HepG2 (cell line): ENCODE data around the gene FKBP5. TPM values are rescaled to one million over a fixed set of nuclear protein-coding genes. Genes with fewer than 3 reads are reported as not detected.
A peak's percentile ranks its signal among the peaks of the same experiment; 100 is the strongest.

Source experiments
- ARNT ChIP-seq: fragments of 450-650 bp; IDR thresholded peaks from 2 replicates; pipeline ENCODE4 v1.6.1; 2017
- ELF4 ChIP-seq: sonication (generic); formaldehyde crosslinking; IDR thresholded peaks from 2 replicates; pipeline ENCODE4 v1.5.0; 2020; ENCODE audit warnings: missing genetic modification reagents, mild to moderate bottlenecking, moderate library complexity, borderline replicate concordance
- GABPB1 ChIP-seq: IDR thresholded peaks from 2 replicates; pipeline ENCODE4 v1.6.1; 2016; ENCODE audit warnings: mild to moderate bottlenecking, missing genetic modification reagents, moderate library complexity, missing compliant biosample characterization
- GLI4 ChIP-seq: sonication (generic); formaldehyde crosslinking; IDR thresholded peaks from 2 replicates; pipeline ENCODE4 v1.5.1; 2020; ENCODE audit warnings: missing genetic modification reagents, mild to moderate bottlenecking, moderate library complexity, borderline replicate concordance
- HIVEP1 ChIP-seq: sonication (generic); formaldehyde crosslinking; IDR thresholded peaks from 2 replicates; pipeline ENCODE4 v1.4.0; 2020; ENCODE audit warnings: mild to moderate bottlenecking, missing genetic modification reagents
- NFIB ChIP-seq: sonication (generic); formaldehyde crosslinking; IDR thresholded peaks from 2 replicates; pipeline ENCODE4 v1.9.0; 2021; ENCODE audit warnings: missing genetic modification reagents, mild to moderate bottlenecking, borderline replicate concordance
- RARA ChIP-seq: IDR thresholded peaks from 2 replicates; pipeline ENCODE4 v1.6.1; 2016; ENCODE audit warnings: missing genetic modification reagents, missing compliant biosample characterization
- SMAD3 ChIP-seq: sonication (generic); formaldehyde crosslinking; IDR thresholded peaks from 2 replicates; pipeline ENCODE4 v1.4.0; 2020; ENCODE audit warnings: missing genetic modification reagents
- ZNF746 ChIP-seq: sonication (generic); formaldehyde crosslinking; IDR thresholded peaks from 2 replicates; pipeline ENCODE4 v1.8.0; 2022; ENCODE audit warnings: mild to moderate bottlenecking, missing genetic modification reagents
- ZNF792 ChIP-seq: IDR thresholded peaks from 2 replicates; pipeline ENCODE4 v1.6.1; 2016
- polyA plus RNA-seq, 8 experiments: library from polyadenylated mRNA; depleted of rRNA in 3 of 8; stranded (reverse) in 7 of 8; unstranded in 1 of 8; fragments of >200 nt; fragmentation: Illumina TruSeq in 4 of 8; extraction: Trizol in 4 of 8; gene quantifications; 2 replicates each; pipeline versions ENCODE4 v1.2.1 to v1.2.3, GENCODE V29; 2011 to 2016; ENCODE audit warnings: low read depth in 4 of 8, missing spikeins in 1 of 8, mixed read lengths in 1 of 8; ENCODE audit not compliant: insufficient read depth in 1 of 8
- total RNA-seq, 5 experiments: library from RNA; depleted of rRNA; stranded (reverse); fragments of >200 nt; fragmentation: Illumina TruSeq; extraction: Trizol; gene quantifications; 2 replicates each; pipeline ENCODE4 v1.2.3, GENCODE V29; 2016; ENCODE audit warnings: low read depth in 1 of 5
- TF ChIP-seq, protein P1 (sequence below): sonication (generic); formaldehyde crosslinking; IDR thresholded peaks from 2 replicates; pipeline ENCODE4 v1.5.1; 2020; ENCODE audit warnings: missing genetic modification reagents, mild to moderate bottlenecking, borderline replicate concordance
- TF ChIP-seq, protein P2 (sequence below): sonication (generic); formaldehyde crosslinking; IDR thresholded peaks from 2 replicates; pipeline ENCODE4 v1.4.0; 2020; ENCODE audit warnings: mild to moderate bottlenecking, missing genetic modification reagents
- TF ChIP-seq, protein P3 (sequence below), 2 experiments: sonication (generic) in 1 of 2; formaldehyde crosslinking in 1 of 2; IDR thresholded peaks; 2 replicates each; pipeline versions ENCODE4 v1.6.1 to v1.9.0; 2014 to 2022; ENCODE audit warnings: antibody characterized with exemption in 1 of 2, borderline replicate concordance in 1 of 2, inconsistent platforms in 1 of 2, low read depth in 1 of 2, missing genetic modification reagents in 1 of 2
- TF ChIP-seq, protein P4 (sequence below): IDR thresholded peaks from 2 replicates; pipeline ENCODE4 v1.6.1; 2016; ENCODE audit warnings: missing compliant biosample characterization, missing genetic modification reagents, borderline replicate concordance
- TF ChIP-seq, protein P5 (sequence below): IDR thresholded peaks from 2 replicates; pipeline ENCODE4 v1.6.1; 2016; ENCODE audit warnings: low read depth

Gene FKBP5
- total and polyA plus RNA-seq, 2 of the 13 experiments (the other 11 are each of a cell fraction or from before 2014, with no cell fraction given): 8.0 to 17.4 TPM

DNA sequence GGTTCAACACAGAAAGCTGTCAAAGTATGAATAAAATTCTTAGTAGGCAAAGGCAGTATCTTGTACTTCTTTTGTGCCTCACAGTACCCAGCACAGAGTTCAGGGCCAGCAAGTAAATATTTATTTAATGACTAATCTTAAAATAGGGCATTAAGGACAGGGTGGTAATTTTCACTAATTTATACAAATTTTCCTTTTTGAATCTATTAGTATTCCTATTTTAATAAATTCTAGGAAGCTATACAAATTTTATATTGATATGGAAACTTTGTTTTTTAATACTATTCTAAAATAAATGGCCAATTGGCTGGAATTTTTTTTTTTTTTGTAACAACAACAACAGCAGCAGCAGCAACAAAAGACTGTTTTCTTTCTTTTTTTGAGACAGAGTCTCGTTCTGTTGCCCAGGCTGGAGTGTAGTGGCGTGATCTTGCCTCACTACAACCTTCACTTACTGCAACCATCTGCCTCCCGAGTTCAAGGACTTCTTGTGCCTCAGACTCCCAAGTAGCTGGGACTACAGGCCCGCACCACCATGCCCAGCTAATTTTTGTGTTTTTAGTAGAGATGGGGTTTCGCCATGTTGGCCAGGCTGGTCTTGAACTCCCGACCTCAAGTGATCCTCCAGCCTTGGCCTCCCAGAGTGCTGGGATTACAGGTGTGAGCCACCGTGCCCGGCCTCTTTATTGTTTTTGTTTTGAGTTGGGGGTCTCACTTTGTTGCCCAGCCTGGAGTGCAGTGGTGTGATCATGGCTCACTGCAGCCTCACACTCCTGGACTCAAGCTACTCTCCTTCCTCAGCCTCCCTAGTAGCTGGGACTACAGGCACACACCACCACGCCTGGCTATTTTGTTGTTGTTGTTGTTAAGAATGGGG lies 85.2 kb downstream of the FKBP5 start (continued):
- TF ChIP-seq, protein P1, sequence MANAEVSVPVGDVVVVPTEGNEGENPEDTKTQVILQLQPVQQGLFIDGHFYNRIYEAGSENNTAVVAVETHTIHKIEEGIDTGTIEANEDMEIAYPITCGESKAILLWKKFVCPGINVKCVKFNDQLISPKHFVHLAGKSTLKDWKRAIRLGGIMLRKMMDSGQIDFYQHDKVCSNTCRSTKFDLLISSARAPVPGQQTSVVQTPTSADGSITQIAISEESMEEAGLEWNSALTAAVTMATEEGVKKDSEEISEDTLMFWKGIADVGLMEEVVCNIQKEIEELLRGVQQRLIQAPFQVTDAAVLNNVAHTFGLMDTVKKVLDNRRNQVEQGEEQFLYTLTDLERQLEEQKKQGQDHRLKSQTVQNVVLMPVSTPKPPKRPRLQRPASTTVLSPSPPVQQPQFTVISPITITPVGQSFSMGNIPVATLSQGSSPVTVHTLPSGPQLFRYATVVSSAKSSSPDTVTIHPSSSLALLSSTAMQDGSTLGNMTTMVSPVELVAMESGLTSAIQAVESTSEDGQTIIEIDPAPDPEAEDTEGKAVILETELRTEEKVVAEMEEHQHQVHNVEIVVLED (CRISPR knock-in tag): no peak
- TF ChIP-seq, protein P2, sequence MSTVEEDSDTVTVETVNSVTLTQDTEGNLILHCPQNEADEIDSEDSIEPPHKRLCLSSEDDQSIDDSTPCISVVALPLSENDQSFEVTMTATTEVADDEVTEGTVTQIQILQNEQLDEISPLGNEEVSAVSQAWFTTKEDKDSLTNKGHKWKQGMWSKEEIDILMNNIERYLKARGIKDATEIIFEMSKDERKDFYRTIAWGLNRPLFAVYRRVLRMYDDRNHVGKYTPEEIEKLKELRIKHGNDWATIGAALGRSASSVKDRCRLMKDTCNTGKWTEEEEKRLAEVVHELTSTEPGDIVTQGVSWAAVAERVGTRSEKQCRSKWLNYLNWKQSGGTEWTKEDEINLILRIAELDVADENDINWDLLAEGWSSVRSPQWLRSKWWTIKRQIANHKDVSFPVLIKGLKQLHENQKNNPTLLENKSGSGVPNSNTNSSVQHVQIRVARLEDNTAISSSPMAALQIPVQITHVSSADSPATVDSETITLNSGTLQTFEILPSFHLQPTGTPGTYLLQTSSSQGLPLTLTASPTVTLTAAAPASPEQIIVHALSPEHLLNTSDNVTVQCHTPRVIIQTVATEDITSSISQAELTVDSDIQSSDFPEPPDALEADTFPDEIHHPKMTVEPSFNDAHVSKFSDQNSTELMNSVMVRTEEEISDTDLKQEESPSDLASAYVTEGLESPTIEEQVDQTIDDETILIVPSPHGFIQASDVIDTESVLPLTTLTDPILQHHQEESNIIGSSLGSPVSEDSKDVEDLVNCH (CRISPR knock-in tag): no peak
- no peak for TF ChIP-seq HIVEP1 (CRISPR knock-in tag)
- TF ChIP-seq ELF4 (CRISPR knock-in tag): no peak
- TF ChIP-seq ZNF792 (CRISPR knock-in tag): no peak
- TF ChIP-seq, protein P3, sequence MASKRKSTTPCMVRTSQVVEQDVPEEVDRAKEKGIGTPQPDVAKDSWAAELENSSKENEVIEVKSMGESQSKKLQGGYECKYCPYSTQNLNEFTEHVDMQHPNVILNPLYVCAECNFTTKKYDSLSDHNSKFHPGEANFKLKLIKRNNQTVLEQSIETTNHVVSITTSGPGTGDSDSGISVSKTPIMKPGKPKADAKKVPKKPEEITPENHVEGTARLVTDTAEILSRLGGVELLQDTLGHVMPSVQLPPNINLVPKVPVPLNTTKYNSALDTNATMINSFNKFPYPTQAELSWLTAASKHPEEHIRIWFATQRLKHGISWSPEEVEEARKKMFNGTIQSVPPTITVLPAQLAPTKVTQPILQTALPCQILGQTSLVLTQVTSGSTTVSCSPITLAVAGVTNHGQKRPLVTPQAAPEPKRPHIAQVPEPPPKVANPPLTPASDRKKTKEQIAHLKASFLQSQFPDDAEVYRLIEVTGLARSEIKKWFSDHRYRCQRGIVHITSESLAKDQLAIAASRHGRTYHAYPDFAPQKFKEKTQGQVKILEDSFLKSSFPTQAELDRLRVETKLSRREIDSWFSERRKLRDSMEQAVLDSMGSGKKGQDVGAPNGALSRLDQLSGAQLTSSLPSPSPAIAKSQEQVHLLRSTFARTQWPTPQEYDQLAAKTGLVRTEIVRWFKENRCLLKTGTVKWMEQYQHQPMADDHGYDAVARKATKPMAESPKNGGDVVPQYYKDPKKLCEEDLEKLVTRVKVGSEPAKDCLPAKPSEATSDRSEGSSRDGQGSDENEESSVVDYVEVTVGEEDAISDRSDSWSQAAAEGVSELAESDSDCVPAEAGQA (IDR thresholded peaks at IDR 0.05; ENCODE audit: low read depth): no peak
- TF ChIP-seq, protein P3 (CRISPR knock-in tag; IDR thresholded peaks at IDR 0.05; ENCODE audit: borderline replicate concordance): peak; percentile 3; the same call in 1 of the 2 replicates
- TF ChIP-seq, protein P4, sequence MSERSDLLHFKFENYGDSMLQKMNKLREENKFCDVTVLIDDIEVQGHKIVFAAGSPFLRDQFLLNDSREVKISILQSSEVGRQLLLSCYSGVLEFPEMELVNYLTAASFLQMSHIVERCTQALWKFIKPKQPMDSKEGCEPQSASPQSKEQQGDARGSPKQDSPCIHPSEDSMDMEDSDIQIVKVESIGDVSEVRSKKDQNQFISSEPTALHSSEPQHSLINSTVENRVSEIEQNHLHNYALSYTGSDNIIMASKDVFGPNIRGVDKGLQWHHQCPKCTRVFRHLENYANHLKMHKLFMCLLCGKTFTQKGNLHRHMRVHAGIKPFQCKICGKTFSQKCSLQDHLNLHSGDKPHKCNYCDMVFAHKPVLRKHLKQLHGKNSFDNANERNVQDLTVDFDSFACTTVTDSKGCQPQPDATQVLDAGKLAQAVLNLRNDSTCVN: no peak
- TF ChIP-seq, protein P5, sequence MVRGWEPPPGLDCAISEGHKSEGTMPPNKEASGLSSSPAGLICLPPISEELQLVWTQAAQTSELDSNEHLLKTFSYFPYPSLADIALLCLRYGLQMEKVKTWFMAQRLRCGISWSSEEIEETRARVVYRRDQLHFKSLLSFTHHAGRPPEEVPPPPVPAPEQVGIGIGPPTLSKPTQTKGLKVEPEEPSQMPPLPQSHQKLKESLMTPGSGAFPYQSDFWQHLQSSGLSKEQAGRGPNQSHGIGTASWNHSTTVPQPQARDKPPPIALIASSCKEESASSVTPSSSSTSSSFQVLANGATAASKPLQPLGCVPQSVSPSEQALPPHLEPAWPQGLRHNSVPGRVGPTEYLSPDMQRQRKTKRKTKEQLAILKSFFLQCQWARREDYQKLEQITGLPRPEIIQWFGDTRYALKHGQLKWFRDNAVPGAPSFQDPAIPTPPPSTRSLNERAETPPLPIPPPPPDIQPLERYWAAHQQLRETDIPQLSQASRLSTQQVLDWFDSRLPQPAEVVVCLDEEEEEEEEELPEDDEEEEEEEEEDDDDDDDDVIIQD (CRISPR knock-in tag): peak; percentile 61
- no peak for TF ChIP-seq GLI4
- peak; percentile 57 for TF ChIP-seq RARA (CRISPR knock-in tag)
- 0 out of 2 replicates have a peak, but pooled peaks have one; percentile 33 for TF ChIP-seq SMAD3 (CRISPR knock-in tag)
- no peak for TF ChIP-seq NFIB (CRISPR knock-in tag)
- TF ChIP-seq ZNF746: no peak
- TF ChIP-seq ARNT: no peak
- TF ChIP-seq GABPB1: no peak; the same call in 1 of the 2 replicates
